ENCODE measurements around the gene WNT1. TPM values are rescaled to one million over a fixed set of nuclear protein-coding genes. Genes with fewer than 3 reads are reported as not detected.
A peak's percentile ranks its signal among the peaks of the same experiment; 100 is the strongest.

Gene WNT1
- polyA plus RNA-seq, 1 donor from 2014 or later, result not detected

GRCh38 chr12:48956279-48957140 is 21.6 kb upstream of the WNT1 start:
- Histone ChIP-seq H2AFZ (ENCODE audit: low read depth, low read length) (peak overlapping the region; percentile 67), H3K27ac (ENCODE audit: low read length) (peak overlapping the region; percentile 99)

GRCh38 chr12:48957141-48958048 is 20.7 kb upstream of the WNT1 start, which contains the start of gene ARF3:
Gene ARF3 (minus strand): TSS chr12:48957487. CDS start chr12:48941095, 16,392 bp downstream.
- H4K20me1 ChIP-seq (ENCODE audit: insufficient read depth), result peaks cover 19% of the 10 kb centered on the region
- H3K9me3 ChIP-seq (ENCODE audit: low read length), result no peaks in the 10 kb centered on the region
- peak within 1 kb of the TSS; percentile 73 for H2AFZ ChIP-seq (ENCODE audit: low read depth, low read length)
- peak within 1 kb of the TSS; percentile 90 for H3K4me3 ChIP-seq (ENCODE audit: low read length)
- no peaks in the 10 kb centered on the region for H3F3A ChIP-seq (ENCODE audit: insufficient read depth, low read length, poor library complexity, severe bottlenecking)
- H3K79me2 ChIP-seq (replicated peaks; ENCODE audit: insufficient read depth, low read length), result peaks cover 36% of the 10 kb centered on the region
- H3K9me2 ChIP-seq (ENCODE audit: insufficient read depth, low read length), result no peaks in the 10 kb centered on the region
- H3K4me2 ChIP-seq (ENCODE audit: low read length), result peak within 1 kb of the TSS; percentile 93
- H3K27me3 ChIP-seq (ENCODE audit: insufficient read depth, low read depth, low read length), result peaks cover 15% of the 10 kb centered on the region
- peak within 1 kb of the TSS; percentile 99 for H3K27ac ChIP-seq (ENCODE audit: low read length)
- peaks cover 12% of the 10 kb centered on the region for H3K36me3 ChIP-seq (ENCODE audit: insufficient read depth, low read length)
- H3K9ac ChIP-seq (ENCODE audit: low read length), result peak within 1 kb of the TSS; percentile 99
- TF ChIP-seq, protein P1, sequence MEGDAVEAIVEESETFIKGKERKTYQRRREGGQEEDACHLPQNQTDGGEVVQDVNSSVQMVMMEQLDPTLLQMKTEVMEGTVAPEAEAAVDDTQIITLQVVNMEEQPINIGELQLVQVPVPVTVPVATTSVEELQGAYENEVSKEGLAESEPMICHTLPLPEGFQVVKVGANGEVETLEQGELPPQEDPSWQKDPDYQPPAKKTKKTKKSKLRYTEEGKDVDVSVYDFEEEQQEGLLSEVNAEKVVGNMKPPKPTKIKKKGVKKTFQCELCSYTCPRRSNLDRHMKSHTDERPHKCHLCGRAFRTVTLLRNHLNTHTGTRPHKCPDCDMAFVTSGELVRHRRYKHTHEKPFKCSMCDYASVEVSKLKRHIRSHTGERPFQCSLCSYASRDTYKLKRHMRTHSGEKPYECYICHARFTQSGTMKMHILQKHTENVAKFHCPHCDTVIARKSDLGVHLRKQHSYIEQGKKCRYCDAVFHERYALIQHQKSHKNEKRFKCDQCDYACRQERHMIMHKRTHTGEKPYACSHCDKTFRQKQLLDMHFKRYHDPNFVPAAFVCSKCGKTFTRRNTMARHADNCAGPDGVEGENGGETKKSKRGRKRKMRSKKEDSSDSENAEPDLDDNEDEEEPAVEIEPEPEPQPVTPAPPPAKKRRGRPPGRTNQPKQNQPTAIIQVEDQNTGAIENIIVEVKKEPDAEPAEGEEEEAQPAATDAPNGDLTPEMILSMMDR (IDR thresholded peaks at IDR 0.05; ENCODE audit: poor library complexity, severe bottlenecking), result peak; percentile 37
- peak; percentile 83 for TF ChIP-seq REST (IDR thresholded peaks at IDR 0.05; ENCODE audit: borderline replicate concordance)
- TF ChIP-seq POLR2AphosphoS5 (IDR thresholded peaks at IDR 0.05), result peak; percentile 96
- no peak for TF ChIP-seq EP300 (conservative IDR thresholded peaks at IDR 0.05; ENCODE audit: poor library complexity, severe bottlenecking)
- peak; percentile 88 for TF ChIP-seq TAF1 (IDR thresholded peaks at IDR 0.05; ENCODE audit: low read depth)

More at GRCh38 chr12:48956279-48957140, 21.6 kb upstream of the WNT1 start:
- H4K20me1 ChIP-seq (ENCODE audit: insufficient read depth), result peaks cover 19% of the 10 kb centered on the region
- H3K27me3 ChIP-seq (ENCODE audit: insufficient read depth, low read depth, low read length), result peaks cover 9% of the 10 kb centered on the region
- H3K4me2 ChIP-seq (ENCODE audit: low read length), result peak overlapping the region; percentile 93
- no peaks in the 10 kb centered on the region for H3F3A ChIP-seq (ENCODE audit: insufficient read depth, low read length, poor library complexity, severe bottlenecking)
- H3K9ac ChIP-seq (ENCODE audit: low read length), result peak overlapping the region; percentile 99
- H3K4me3 ChIP-seq (ENCODE audit: low read length), result peak overlapping the region; percentile 90
- no peaks in the 10 kb centered on the region for H3K9me3 ChIP-seq (ENCODE audit: low read length)
- TF ChIP-seq MXI1 (conservative IDR thresholded peaks at IDR 0.05; ENCODE audit: poor library complexity, severe bottlenecking) (peak; percentile 36), EP300 (conservative IDR thresholded peaks at IDR 0.05; ENCODE audit: poor library complexity, severe bottlenecking) (no peak), REST (IDR thresholded peaks at IDR 0.05; ENCODE audit: borderline replicate concordance) (peak; percentile 21), POLR2AphosphoS5 (IDR thresholded peaks at IDR 0.05) (no peak)
- TF ChIP-seq, protein P1 (IDR thresholded peaks at IDR 0.05; ENCODE audit: poor library complexity, severe bottlenecking), result peak; percentile 59
- H3K9me2 ChIP-seq (ENCODE audit: insufficient read depth, low read length), result no peaks in the 10 kb centered on the region
- H3K79me2 ChIP-seq (replicated peaks; ENCODE audit: insufficient read depth, low read length), result peaks cover 45% of the 10 kb centered on the region
- peaks cover 12% of the 10 kb centered on the region for H3K36me3 ChIP-seq (ENCODE audit: insufficient read depth, low read length)
